Ovary (tissue), 3 donors: ENCODE results near the gene SLC2A13.

Experiments
- CTCF ChIP-seq, 3 donors: fragments of 450-650 bp in 2 of 3; fragments of 200-600 bp in 1 of 3; IDR thresholded peaks; one replicate each; pipeline versions ENCODE4 v1.5.1 to v1.8.0; 2016 to 2022; ENCODE audit warnings: antibody characterized with exemption in 3 of 3, mild to moderate bottlenecking in 1 of 3
- EP300 ChIP-seq: sonication (generic); formaldehyde crosslinking; IDR thresholded peaks from one replicate; pipeline ENCODE4 v1.6.1; 2017; ENCODE audit warnings: antibody characterized with exemption
- POLR2A ChIP-seq: fragments of 450-650 bp; IDR thresholded peaks from one replicate; pipeline ENCODE4 v1.6.1; 2017; ENCODE audit warnings: antibody characterized with exemption, mild to moderate bottlenecking, moderate library complexity
- donor health status: DM: no; HTN: no; CAD: no.

DNA sequence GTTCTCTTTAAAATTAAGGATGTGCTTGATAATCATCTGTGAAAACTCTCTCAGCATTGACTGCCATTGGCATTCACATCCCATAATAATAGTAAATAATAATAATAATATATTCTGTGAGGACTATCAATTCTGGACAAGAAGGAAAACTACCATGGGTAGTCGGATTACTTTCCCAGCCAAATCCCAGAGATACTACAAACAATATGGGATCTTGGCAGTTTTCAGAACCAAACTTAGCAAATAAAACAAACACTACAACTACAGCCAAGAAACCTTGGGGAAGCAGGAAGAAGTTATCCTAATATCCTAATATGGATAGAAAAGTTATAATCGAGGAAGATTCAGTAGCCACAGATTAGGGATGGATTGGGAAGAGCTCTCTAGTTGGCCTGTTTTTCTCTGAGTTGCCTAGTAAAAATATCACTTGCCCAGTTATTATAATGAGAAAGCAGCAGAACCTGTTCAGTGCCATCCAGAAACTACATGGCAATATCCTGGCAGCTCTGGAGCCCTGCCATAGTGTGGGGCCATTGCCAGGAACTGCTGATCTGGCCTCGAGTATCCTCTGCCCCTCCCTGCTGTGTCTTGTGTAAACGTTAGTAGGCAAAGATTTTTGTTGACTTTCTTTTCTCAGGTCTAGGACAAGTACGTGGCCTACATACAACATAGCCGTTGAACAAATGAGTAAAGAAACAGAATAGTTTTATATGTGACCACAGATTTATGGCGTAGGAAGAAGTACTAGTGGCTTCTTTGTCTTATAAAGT is 193.5 kb downstream of the SLC2A13 start:
- no peak for TF ChIP-seq CTCF (IDR thresholded peaks at IDR 0.05)
- TF ChIP-seq POLR2A = no peak
- TF ChIP-seq EP300 = no peak
